CD4-positive, alpha-beta memory T cell (primary cell): ENCODE results near the gene TRIL. TPM values are rescaled to one million over a fixed set of nuclear protein-coding genes. Genes with fewer than 3 reads are reported as not detected.

Source experiments
- CTCF ChIA-PET: fragments of 350-600 bp; sonication (Branson Sonifier 250); formaldehyde crosslinking; loops from one replicate; lab custom pipeline; 2021; ENCODE audit warnings: inconsistent platforms; ENCODE audit not compliant: partially characterized antibody; lab: Charles Lee
- POLR2A ChIA-PET: fragments of 350-600 bp; sonication (Branson Sonifier 250); formaldehyde crosslinking; loops from one replicate; lab custom pipeline; 2021; ENCODE audit not compliant: partially characterized antibody; lab: Charles Lee
- DNase-seq, 5 donors: peaks; one replicate each; pipeline versions ENCODE4 v3.0.0 to v3.0.0-alpha.2; 2020 to 2022; ENCODE audit warnings: mixed read lengths in 1 of 5
- H3K27ac ChIP-seq: one replicate; pipeline ENCODE4 v1.7.0; 2013; ENCODE audit warnings: low read depth, low read length
- H3K27me3 ChIP-seq: 2 replicates; pipeline ENCODE4 v1.7.0; 2013; ENCODE audit warnings: mild to moderate bottlenecking, low read length, moderate library complexity; ENCODE audit not compliant: insufficient read depth
- H3K36me3 ChIP-seq: 2 replicates; pipeline ENCODE4 v1.7.0; 2013; ENCODE audit warnings: mild to moderate bottlenecking, low read length, moderate library complexity; ENCODE audit not compliant: insufficient read depth
- H3K4me1 ChIP-seq: 2 replicates; pipeline ENCODE4 v1.7.0; 2013; ENCODE audit warnings: mild to moderate bottlenecking, low read length, moderate library complexity; ENCODE audit not compliant: insufficient read depth
- H3K4me3 ChIP-seq, 2 donors: one replicate each; pipeline ENCODE4 v1.7.0; 2013; ENCODE audit warnings: low read length in 2 of 2, mild to moderate bottlenecking in 1 of 2
- H3K9me3 ChIP-seq, 2 donors: one replicate each; pipeline ENCODE4 v1.7.0; 2013; ENCODE audit warnings: low read length in 2 of 2, control low read depth in 1 of 2; ENCODE audit not compliant: control insufficient read depth in 1 of 2
- H3K27ac Mint-ChIP-seq, 7 donors: one replicate each; pipeline ENCODE4 v1.8.0; 2020 to 2021; ENCODE audit warnings: mixed read lengths in 7 of 7, mild to moderate bottlenecking in 6 of 7, inconsistent platforms in 3 of 7, moderate library complexity in 3 of 7
- H3K27me3 Mint-ChIP-seq, 2 donors: one replicate each; pipeline ENCODE4 v1.8.0; 2020 to 2021; ENCODE audit warnings: mixed read lengths in 2 of 2
- H3K36me3 Mint-ChIP-seq, 2 donors: one replicate each; pipeline ENCODE4 v1.8.0; 2020 to 2021; ENCODE audit warnings: mixed read lengths in 2 of 2, inconsistent platforms in 1 of 2, mild to moderate bottlenecking in 1 of 2
- H3K4me1 Mint-ChIP-seq, 4 donors: one replicate each; pipeline ENCODE4 v1.8.0; 2020 to 2021; ENCODE audit warnings: mixed read lengths in 4 of 4, mild to moderate bottlenecking in 1 of 4
- H3K4me3 Mint-ChIP-seq, 8 donors: one replicate each; pipeline ENCODE4 v1.8.0; 2020 to 2021; ENCODE audit warnings: mixed read lengths in 8 of 8, mild to moderate bottlenecking in 7 of 8, moderate library complexity in 6 of 8, inconsistent platforms in 3 of 8
- H3K9me3 Mint-ChIP-seq, 8 donors: one replicate each; pipeline ENCODE4 v1.8.0; 2020 to 2021; ENCODE audit warnings: mixed read lengths in 8 of 8, mild to moderate bottlenecking in 5 of 8, inconsistent platforms in 3 of 8, moderate library complexity in 1 of 8
- intact Hi-C: fragments of 100-400 bp; cut with micrococcal nuclease; formaldehyde crosslinking; loops from one replicate; pipeline ENCODE4 v1.15.1; 2023
- polyA plus RNA-seq, 2 donors: library from polyadenylated mRNA; unstranded; fragments of 300-500 nt; fragmentation: Illumina TruSeq; gene quantifications; one replicate each; pipeline ENCODE4 v1.2.3, GENCODE V29; 2021
- total RNA-seq, 2 experiments: library from RNA; stranded (reverse); gene quantifications; one replicate each; pipeline ENCODE4 v1.2.3, GENCODE V29; 2021

TRIL gene
- total and polyA plus RNA-seq, 4 experiments from 2014 or later = not detected

DNA sequence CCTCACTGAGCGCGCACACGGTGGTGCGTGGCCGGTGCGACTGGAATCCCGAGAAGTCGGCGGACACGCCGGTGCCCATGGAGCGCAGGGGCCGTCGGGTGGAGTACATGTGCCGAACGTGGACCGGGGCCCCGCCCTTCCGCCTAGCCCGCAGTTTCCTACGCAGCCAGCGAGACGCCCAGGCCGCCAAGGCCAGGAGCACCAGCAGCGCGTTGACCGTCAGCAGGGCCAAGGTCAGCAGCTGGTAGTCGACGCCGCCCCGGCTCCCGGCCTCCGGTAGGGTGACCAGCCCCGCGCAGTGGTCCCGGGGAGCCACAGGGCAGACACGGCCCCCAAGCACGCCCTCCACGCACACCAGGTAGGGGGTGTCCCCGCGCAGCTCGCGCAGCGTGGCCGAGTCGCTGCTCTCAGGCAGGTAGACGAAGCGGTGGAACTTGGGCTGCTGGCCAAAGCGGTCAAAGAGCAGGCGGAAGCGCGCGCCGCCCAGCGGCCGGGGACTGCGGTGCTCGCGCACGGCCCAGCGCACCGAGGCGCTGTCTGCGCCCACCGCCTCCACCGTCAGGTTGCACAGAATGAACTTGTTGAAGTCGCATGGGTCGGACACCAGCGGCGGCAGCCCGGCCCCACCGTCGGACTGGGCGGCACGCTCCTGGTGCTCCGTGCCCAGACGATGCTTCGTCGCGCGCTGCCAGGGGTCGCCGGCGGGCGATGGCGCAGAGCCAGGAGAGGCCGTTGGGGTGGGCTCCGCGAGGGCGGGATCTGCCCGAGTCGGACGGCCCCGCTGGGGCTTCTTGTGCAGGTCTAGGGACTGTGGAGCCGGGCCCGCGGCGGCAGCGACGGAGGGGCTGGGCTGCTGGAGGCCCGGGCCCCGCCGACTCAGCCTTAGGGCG, 2.2 kb downstream of the TRIL start:
- Histone ChIP-seq H3K9me3 (no peaks in the 10 kb centered on the region), H3K27me3 (peaks cover 12% of the 10 kb centered on the region), H3K36me3 (no peaks in the 10 kb centered on the region), H3K4me1 (peaks cover 4% of the 10 kb centered on the region), H3K4me3 (no peak overlapping the region), H3K27ac (no peak overlapping the region)
- CTCF ChIA-PET = interaction anchor here (1.6 kb wide), 1 partner anchor 28 kb away, joined by 6 read pairs; no protein-coding TSS in a partner anchor
- Mint-ChIP-seq H3K9me3 (no peaks in the 10 kb centered on the region), H3K4me1 (peaks cover 0 to 8% (median 6%) of the 10 kb centered on the region in 4 donors), H3K27ac (no peak overlapping the region), H3K27me3 (peaks cover 35 to 47% of the 10 kb centered on the region in 2 donors), H3K36me3 (no peaks in the 10 kb centered on the region), H3K4me3 (peak overlapping the region in 3 of 8 donors; percentile 27 to 51 (median 31))
- DNase-seq = no peak
- intact Hi-C loops = no loop called here
- POLR2A ChIA-PET = no interaction called here

DNA sequence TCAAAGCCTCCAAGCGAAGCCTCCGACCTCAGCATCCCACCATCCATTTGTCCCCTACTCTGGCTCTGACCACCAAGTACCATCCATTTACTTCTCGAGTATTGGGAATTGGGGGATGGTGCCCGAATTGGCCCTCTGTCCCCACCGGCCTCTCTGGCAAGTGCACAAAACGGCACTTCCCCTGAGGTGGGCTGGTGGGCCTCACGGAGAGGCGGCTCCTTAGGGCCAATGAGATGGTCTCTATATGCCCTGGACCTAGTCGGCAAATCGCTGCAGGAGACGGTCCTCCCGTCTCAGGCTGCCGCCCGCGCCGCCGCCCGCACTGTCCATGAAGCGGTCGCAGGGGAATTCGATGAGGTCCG, 2.8 kb downstream of the TRIL start:
- H3K4me3 Mint-ChIP-seq = peak overlapping the region in 4 of 8 donors; percentile 27 to 51 (median 33)
- Histone ChIP-seq H3K27me3 (peaks cover 12% of the 10 kb centered on the region), H3K36me3 (no peaks in the 10 kb centered on the region), H3K9me3 (no peaks in the 10 kb centered on the region), H3K4me1 (peaks cover 4% of the 10 kb centered on the region), H3K27ac (no peak overlapping the region), H3K4me3 (no peak overlapping the region)
- no peaks in the 10 kb centered on the region for H3K9me3 Mint-ChIP-seq
- intact Hi-C loops = no loop called here
- ChIA-PET CTCF (no interaction called here), POLR2A (no interaction called here)
- H3K27me3 Mint-ChIP-seq = peaks cover 35 to 44% of the 10 kb centered on the region in 2 donors
- no peaks in the 10 kb centered on the region for H3K36me3 Mint-ChIP-seq
- peaks cover 0 to 8% (median 6%) of the 10 kb centered on the region in 4 donors for H3K4me1 Mint-ChIP-seq
- H3K27ac Mint-ChIP-seq = no peak overlapping the region
- DNase-seq = no peak

DNA sequence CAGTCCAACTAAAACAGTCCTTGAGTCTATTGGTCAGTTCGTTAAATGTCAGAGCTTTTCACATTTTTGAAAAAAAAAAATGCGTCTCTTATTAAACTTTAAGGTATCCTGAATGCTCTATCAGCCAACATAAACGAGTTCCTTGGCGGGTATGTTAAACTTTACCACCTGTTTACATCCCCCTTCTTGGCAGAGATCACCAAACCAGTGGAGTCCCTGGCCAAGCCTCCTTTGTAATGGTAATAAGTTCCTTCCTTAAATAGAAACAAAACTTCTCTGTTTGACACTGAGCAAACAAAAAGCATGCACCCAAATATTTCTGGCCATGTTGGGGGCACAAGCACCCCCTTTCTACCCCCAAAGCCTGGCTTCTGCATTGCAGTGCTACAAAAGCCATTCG, 3.2 kb downstream of the TRIL start:
- POLR2A ChIA-PET = no interaction called here

DNA sequence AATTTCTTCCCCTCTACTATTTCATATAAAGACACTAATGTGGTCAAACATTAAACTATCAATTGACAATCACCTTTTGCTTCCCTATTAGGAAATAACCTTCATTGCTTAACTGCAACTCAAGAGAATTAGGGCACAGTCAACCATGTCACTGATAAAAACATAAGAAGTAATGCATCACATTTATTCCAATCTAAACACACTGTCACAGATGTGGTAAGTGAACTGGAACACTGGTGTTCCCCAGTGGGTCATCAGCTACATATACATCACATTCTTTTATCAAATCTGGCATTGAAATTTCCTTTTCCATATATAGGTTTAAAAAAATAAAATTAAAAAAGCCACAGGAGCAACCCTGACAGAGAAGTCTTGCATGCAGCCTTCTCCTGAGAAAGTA, 3.7 kb downstream of the TRIL start:
- Mint-ChIP-seq H3K27me3 (peaks cover 30 to 41% of the 10 kb centered on the region in 2 donors), H3K9me3 (peaks cover 0 to 2% (median 0%) of the 10 kb centered on the region in 8 donors), H3K36me3 (no peaks in the 10 kb centered on the region), H3K4me1 (peaks cover 0 to 8% (median 6%) of the 10 kb centered on the region in 4 donors), H3K27ac (no peak overlapping the region), H3K4me3 (no peak overlapping the region)
- POLR2A ChIA-PET = no interaction called here
- no peak for DNase-seq
- no peaks in the 10 kb centered on the region for H3K36me3 ChIP-seq
- H3K27ac ChIP-seq = no peak overlapping the region
- CTCF ChIA-PET = interaction anchor here (1.4 kb wide), 1 partner anchor 31 kb away, joined by 3 read pairs; no protein-coding TSS in a partner anchor
- peaks cover 4% of the 10 kb centered on the region for H3K4me1 ChIP-seq
- intact Hi-C loops = no loop called here
- H3K4me3 ChIP-seq = no peak overlapping the region
- H3K9me3 ChIP-seq = no peaks in the 10 kb centered on the region
- H3K27me3 ChIP-seq = peaks cover 12% of the 10 kb centered on the region

More for the DNA sequence above, 3.2 kb downstream of the TRIL start:
- H3K9me3 Mint-ChIP-seq = peaks cover 0 to under 1% (median 0%) of the 10 kb centered on the region in 8 donors
- no peaks in the 10 kb centered on the region for H3K36me3 ChIP-seq
- H3K4me3 ChIP-seq = no peak overlapping the region
- H3K27ac ChIP-seq = no peak overlapping the region
- no peak overlapping the region for H3K27ac Mint-ChIP-seq
- intact Hi-C loops = no loop called here
- CTCF ChIA-PET = interaction anchor here (1.4 kb wide), 1 partner anchor 31 kb away, joined by 3 read pairs; no protein-coding TSS in a partner anchor
- H3K27me3 ChIP-seq = peaks cover 12% of the 10 kb centered on the region
- H3K9me3 ChIP-seq = no peaks in the 10 kb centered on the region
- no peak for DNase-seq
- peaks cover 4% of the 10 kb centered on the region for H3K4me1 ChIP-seq
- H3K4me1 Mint-ChIP-seq = peaks cover 0 to 8% (median 6%) of the 10 kb centered on the region in 4 donors
- H3K27me3 Mint-ChIP-seq = peaks cover 32 to 41% of the 10 kb centered on the region in 2 donors
- H3K4me3 Mint-ChIP-seq = peak overlapping the region in 3 of 8 donors; percentile 7 to 51 (median 35)
- H3K36me3 Mint-ChIP-seq = no peaks in the 10 kb centered on the region

DNA sequence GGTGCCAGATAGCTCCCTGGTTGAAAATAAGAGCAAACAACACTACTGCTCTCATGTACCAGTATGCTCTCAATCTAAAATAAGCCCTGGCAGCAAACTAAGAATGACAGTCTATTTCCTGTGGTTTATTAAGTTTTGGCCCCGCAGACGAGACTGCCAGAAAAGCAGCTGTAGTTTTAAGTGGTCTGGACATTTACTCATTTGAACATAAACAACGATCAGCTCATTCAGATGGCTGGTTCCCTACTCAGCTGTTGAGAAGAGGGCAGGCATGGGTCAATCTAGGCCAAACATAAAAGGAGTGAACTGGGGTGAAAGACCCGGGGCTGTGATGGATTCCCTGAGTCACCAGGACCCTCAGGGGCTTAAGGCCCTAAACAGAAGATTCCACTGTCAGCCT, 4.5 kb downstream of the TRIL start:
- POLR2A ChIA-PET = no interaction called here
- Mint-ChIP-seq H3K27ac (no peak overlapping the region), H3K9me3 (peaks cover 0 to 2% (median 0%) of the 10 kb centered on the region in 8 donors), H3K36me3 (no peaks in the 10 kb centered on the region), H3K4me3 (no peak overlapping the region), H3K4me1 (peaks cover 0 to 8% (median 6%) of the 10 kb centered on the region in 4 donors), H3K27me3 (peaks cover 24 to 39% of the 10 kb centered on the region in 2 donors)
- no peaks in the 10 kb centered on the region for H3K9me3 ChIP-seq
- DNase-seq = no peak
- H3K4me1 ChIP-seq = peaks cover 4% of the 10 kb centered on the region
- CTCF ChIA-PET = interaction anchor here (0.5 to 1.4 kb wide), 3 partner anchors 27 to 221 kb away, joined by 3 to 5 read pairs (median 3); no protein-coding TSS in a partner anchor
- H3K27me3 ChIP-seq = peaks cover 12% of the 10 kb centered on the region
- H3K27ac ChIP-seq = no peak overlapping the region
- no peaks in the 10 kb centered on the region for H3K36me3 ChIP-seq
- no peak overlapping the region for H3K4me3 ChIP-seq
- intact Hi-C loops = no loop called here

DNA sequence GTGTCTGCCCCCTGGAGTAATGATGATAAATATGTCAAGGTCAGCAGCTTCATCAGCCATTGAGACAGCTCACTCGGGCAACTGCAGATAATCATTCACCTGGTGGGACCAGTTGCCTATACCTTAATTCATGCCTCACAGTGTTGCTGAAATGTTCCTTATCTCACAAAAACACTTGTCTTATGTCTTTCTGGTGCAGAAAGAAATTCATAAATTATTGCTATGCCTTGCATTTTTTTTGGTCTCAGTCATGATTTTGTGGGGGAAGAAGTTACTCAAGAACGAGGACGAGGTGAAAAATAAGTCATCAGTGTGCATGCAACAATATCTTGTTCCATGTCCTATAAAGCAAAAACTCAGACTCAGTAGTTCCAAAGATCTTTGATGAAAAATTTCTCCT, 16.0 kb downstream of the TRIL start:
- no peaks in the 10 kb centered on the region for H3K36me3 Mint-ChIP-seq
- CTCF ChIA-PET = interaction anchor here (19.5 kb wide), 1 partner anchor 18 kb away, joined by 212 read pairs; no protein-coding TSS in a partner anchor
- no peaks in the 10 kb centered on the region for H3K4me1 Mint-ChIP-seq

DNA sequence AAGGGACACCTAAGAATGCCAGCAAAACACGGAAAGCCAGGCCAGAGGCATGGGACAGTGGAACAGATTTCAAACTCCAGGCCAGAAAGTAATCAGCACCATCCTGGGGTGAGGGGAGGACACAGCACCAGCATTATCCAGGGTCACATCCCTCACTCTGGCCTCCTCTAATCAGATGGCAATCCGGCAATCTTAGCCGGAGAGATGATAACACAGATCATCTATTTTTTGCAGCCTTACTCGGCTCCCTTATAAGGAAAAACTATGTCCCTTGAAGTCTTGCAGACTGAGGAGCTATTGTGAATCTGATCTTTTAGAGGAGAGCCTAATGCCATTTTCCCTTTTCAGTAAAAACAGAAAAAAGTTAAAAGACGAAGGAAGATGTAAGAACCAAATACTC, 16.5 kb downstream of the TRIL start:
- H3K36me3 ChIP-seq = no peaks in the 10 kb centered on the region
- Mint-ChIP-seq H3K36me3 (no peaks in the 10 kb centered on the region), H3K4me3 (no peak overlapping the region), H3K27ac (peak overlapping the region in 1 of 7 donors; percentile 44), H3K4me1 (no peaks in the 10 kb centered on the region), H3K27me3 (peaks cover 16 to 18% of the 10 kb centered on the region in 2 donors), H3K9me3 (peaks cover 0 to 2% (median 0%) of the 10 kb centered on the region in 8 donors)
- no peaks in the 10 kb centered on the region for H3K9me3 ChIP-seq
- no peak overlapping the region for H3K4me3 ChIP-seq
- H3K27ac ChIP-seq = no peak overlapping the region
- intact Hi-C loops = no loop called here
- CTCF ChIA-PET = interaction anchor here (19.5 kb wide), 1 partner anchor 17 kb away, joined by 212 read pairs; no protein-coding TSS in a partner anchor
- no peaks in the 10 kb centered on the region for H3K4me1 ChIP-seq
- no peaks in the 10 kb centered on the region for H3K27me3 ChIP-seq
- POLR2A ChIA-PET = no interaction called here
- DNase-seq = no peak

More for the DNA sequence above, 16.0 kb downstream of the TRIL start:
- H3K27ac ChIP-seq = no peak overlapping the region
- peaks cover 0 to 2% (median 0%) of the 10 kb centered on the region in 8 donors for H3K9me3 Mint-ChIP-seq
- H3K27me3 Mint-ChIP-seq = peaks cover 13 to 15% of the 10 kb centered on the region in 2 donors
- intact Hi-C loops = no loop called here
- no peak for DNase-seq
- no peaks in the 10 kb centered on the region for H3K36me3 ChIP-seq
- no peak overlapping the region for H3K4me3 Mint-ChIP-seq
- no peak overlapping the region for H3K4me3 ChIP-seq
- H3K4me1 ChIP-seq = no peaks in the 10 kb centered on the region
- H3K27me3 ChIP-seq = no peaks in the 10 kb centered on the region
- no peaks in the 10 kb centered on the region for H3K9me3 ChIP-seq
- POLR2A ChIA-PET = no interaction called here
- no peak overlapping the region for H3K27ac Mint-ChIP-seq
